Lower lobe of right lung (tissue), 2 donors: Measurements from ENCODE around the gene GLIS1. TPM values are rescaled to one million over a fixed set of nuclear protein-coding genes. Genes with fewer than 3 reads are reported as not detected.

ENCODE experiments used
- ATAC-seq, 2 donors: fragments of 200-7000 bp; cut with Tn5 transposase; one replicate each; pipeline ENCODE4 v1.9.1; 2020 to 2022; ENCODE audit warnings: mild to moderate bottlenecking in 2 of 2, moderate library complexity in 2 of 2
- DNase-seq: peaks from one replicate; pipeline ENCODE4 v3.0.0-alpha.2; 2020
- H3K27ac ChIP-seq: fragments of 200-600 bp; one replicate; pipeline ENCODE4 v1.8.0; 2022
- H3K27me3 ChIP-seq: fragments of 200-600 bp; one replicate; pipeline ENCODE4 v1.8.0; 2022; ENCODE audit warnings: low read depth
- H3K36me3 ChIP-seq: fragments of 200-600 bp; one replicate; pipeline ENCODE4 v1.8.0; 2022; ENCODE audit warnings: mild to moderate bottlenecking
- H3K4me1 ChIP-seq: fragments of 200-600 bp; one replicate; pipeline ENCODE4 v1.8.0; 2022
- H3K4me3 ChIP-seq: fragments of 200-600 bp; one replicate; pipeline ENCODE4 v1.8.0; 2022; ENCODE audit warnings: mild to moderate bottlenecking
- H3K9me3 ChIP-seq: fragments of 200-600 bp; one replicate; pipeline ENCODE4 v1.8.0; 2022
- CTCF ChIP-seq: fragments of 200-600 bp; IDR thresholded peaks from one replicate; pipeline ENCODE4 v1.8.0; 2022; ENCODE audit warnings: antibody characterized with exemption, mild to moderate bottlenecking
- intact Hi-C: fragments of 100-400 bp; cut with DNase I; formaldehyde crosslinking; loops from one replicate; pipeline ENCODE4 v1.11.0; 2022
- total RNA-seq: library from RNA; stranded (reverse); fragmentation: NEBNext Ultra II Directional; extraction: Animal tissue kit (Norgen Biotek cat#: 25700); gene quantifications from one replicate; pipeline ENCODE4 v1.2.1, GENCODE V29; 2021
- donor health status: DM: no; HTN: yes; CAD: no; lungs with severe emphysema.

GLIS1 gene
- total RNA-seq, 1 donor from 2014 or later: not detected

GRCh38 chr1:53691326-53691725 is 47.6 kb downstream of the GLIS1 start:
- Histone ChIP-seq H3K4me1 (no peaks in the 10 kb centered on the region), H3K27ac (no peak overlapping the region), H3K36me3 (no peaks in the 10 kb centered on the region), H3K27me3 (peaks cover 25% of the 10 kb centered on the region), H3K9me3 (no peaks in the 10 kb centered on the region), H3K4me3 (no peak overlapping the region)
- intact Hi-C loops: no loop called here
- ATAC-seq (no peak), DNase-seq (no peak)
- TF ChIP-seq CTCF: no peak

GRCh38 chr1:53690411-53690810 is 48.6 kb downstream of the GLIS1 start:
- no peaks in the 10 kb centered on the region for H3K4me1 ChIP-seq
- no peaks in the 10 kb centered on the region for H3K9me3 ChIP-seq
- no peak for DNase-seq
- no peak overlapping the region for H3K4me3 ChIP-seq
- H3K27me3 ChIP-seq: peaks cover 34% of the 10 kb centered on the region
- H3K27ac ChIP-seq: no peak overlapping the region
- no peaks in the 10 kb centered on the region for H3K36me3 ChIP-seq
- no peak for ATAC-seq
- intact Hi-C loops: no loop called here
- no peak for TF ChIP-seq CTCF

- Histone ChIP-seq H3K9me3 (no peaks in the 10 kb centered on the region), H3K27me3 (peaks cover 40% of the 10 kb centered on the region), H3K27ac (no peak overlapping the region), H3K4me1 (no peaks in the 10 kb centered on the region), H3K36me3 (no peaks in the 10 kb centered on the region), H3K4me3 (no peak overlapping the region)
- ATAC-seq (no peak), DNase-seq (no peak)
- intact Hi-C loops: no loop called here
- TF ChIP-seq CTCF: no peak
These were observed 49.1 kb downstream of the GLIS1 start for GRCh38 chr1:53689736-53690326.

GRCh38 chr1:53689223-53689622 is 49.7 kb downstream of the GLIS1 start:
- intact Hi-C loops: no loop called here
- H3K9me3 ChIP-seq: no peaks in the 10 kb centered on the region
- no peak overlapping the region for H3K4me3 ChIP-seq
- no peaks in the 10 kb centered on the region for H3K4me1 ChIP-seq
- ATAC-seq: no peak
- H3K36me3 ChIP-seq: no peaks in the 10 kb centered on the region
- H3K27me3 ChIP-seq: peaks cover 46% of the 10 kb centered on the region
- no peak for TF ChIP-seq CTCF
- H3K27ac ChIP-seq: no peak overlapping the region
- DNase-seq: no peak

- H3K36me3 ChIP-seq: no peaks in the 10 kb centered on the region
- no peak for TF ChIP-seq CTCF
- peaks cover 52% of the 10 kb centered on the region for H3K27me3 ChIP-seq
- DNase-seq (no peak), ATAC-seq (no peak)
- H3K27ac ChIP-seq: no peak overlapping the region
- intact Hi-C loops: no loop called here
- H3K9me3 ChIP-seq: no peaks in the 10 kb centered on the region
- no peak overlapping the region for H3K4me3 ChIP-seq
- H3K4me1 ChIP-seq: no peaks in the 10 kb centered on the region
These were observed 50.4 kb downstream of the GLIS1 start for GRCh38 chr1:53688381-53689102.
